ENCODE data around the gene NXNL2.

NXNL2 gene

GRCh38 chr9:88590558-88591146 is 55.7 kb downstream of the NXNL2 start:
- no peaks in the 10 kb centered on the region for H3K27me3 ChIP-seq (ENCODE audit: low read length)
- no peak overlapping the region for H2AFZ ChIP-seq (ENCODE audit: low read depth, low read length, severe bottlenecking)
- no peak overlapping the region for H3K4me2 ChIP-seq (ENCODE audit: low read depth, low read length, poor library complexity, severe bottlenecking)
- H3K9me2 ChIP-seq (replicated peaks; ENCODE audit: insufficient read depth, low read length): no peaks in the 10 kb centered on the region
- no peak for TF ChIP-seq EZH2phosphoT487 (conservative IDR thresholded peaks at IDR 0.05; ENCODE audit: low read length)
- no peak for TF ChIP-seq CTCF (IDR thresholded peaks at IDR 0.05; ENCODE audit: insufficient read depth, low read length, poor library complexity, severe bottlenecking)
- H4K20me1 ChIP-seq (ENCODE audit: low read depth, low read length): no peaks in the 10 kb centered on the region
- no peaks in the 10 kb centered on the region for H3K79me2 ChIP-seq (ENCODE audit: insufficient read depth, low read length)
- H3K27ac ChIP-seq (ENCODE audit: low read depth, low read length): no peak overlapping the region
- H3K9me3 ChIP-seq (ENCODE audit: insufficient read depth, low read length): no peaks in the 10 kb centered on the region
- no peak overlapping the region for H3K9ac ChIP-seq (ENCODE audit: low read length)
- H3K4me3 ChIP-seq (ENCODE audit: insufficient read depth, low read length, poor library complexity, severe bottlenecking): no peak overlapping the region
- no peaks in the 10 kb centered on the region for H3F3A ChIP-seq (ENCODE audit: insufficient read depth)
- no peaks in the 10 kb centered on the region for H3K36me3 ChIP-seq (ENCODE audit: low read length)

- H3F3A ChIP-seq (ENCODE audit: insufficient read depth): no peaks in the 10 kb centered on the region
Measured at GRCh38 chr9:88593537-88594185, 58.7 kb downstream of the NXNL2 start.

More at GRCh38 chr9:88593537-88594185, 58.7 kb downstream of the NXNL2 start:
- H3K27ac ChIP-seq (ENCODE audit: low read depth, low read length): no peak overlapping the region
- no peaks in the 10 kb centered on the region for H3K9me3 ChIP-seq (ENCODE audit: insufficient read depth, low read length)
- H3K27me3 ChIP-seq (ENCODE audit: low read length): no peaks in the 10 kb centered on the region
- TF ChIP-seq CTCF (IDR thresholded peaks at IDR 0.05; ENCODE audit: insufficient read depth, low read length, poor library complexity, severe bottlenecking) (peak; percentile 70), EZH2phosphoT487 (conservative IDR thresholded peaks at IDR 0.05; ENCODE audit: low read length) (no peak)
- no peak overlapping the region for H3K9ac ChIP-seq (ENCODE audit: low read length)
- no peak overlapping the region for H3K4me3 ChIP-seq (ENCODE audit: insufficient read depth, low read length, poor library complexity, severe bottlenecking)
- H4K20me1 ChIP-seq (ENCODE audit: low read depth, low read length): no peaks in the 10 kb centered on the region
- no peak overlapping the region for H2AFZ ChIP-seq (ENCODE audit: low read depth, low read length, severe bottlenecking)
- H3K36me3 ChIP-seq (ENCODE audit: low read length): no peaks in the 10 kb centered on the region
- no peak overlapping the region for H3K4me2 ChIP-seq (ENCODE audit: low read depth, low read length, poor library complexity, severe bottlenecking)
- H3K9me2 ChIP-seq (replicated peaks; ENCODE audit: insufficient read depth, low read length): no peaks in the 10 kb centered on the region
- no peaks in the 10 kb centered on the region for H3K79me2 ChIP-seq (ENCODE audit: insufficient read depth, low read length)
